SJSA1 (cell line): ENCODE data around the gene AHCYL1. TPM values are rescaled to one million over a fixed set of nuclear protein-coding genes. Genes with fewer than 3 reads are reported as not detected.

Source experiments
- DNase-seq, 2 experiments: peaks; one replicate each; pipeline ENCODE4 v3.0.0-alpha.2; 2015 to 2020; ENCODE audit warnings: low spot score in 2 of 2, low read depth in 1 of 2
- H3K27ac ChIP-seq: fragments of 250-450 bp; sonication (Bioruptor Pico); 2 replicates; pipeline ENCODE4 v1.5.1; 2020; ENCODE audit warnings: mild to moderate bottlenecking, moderate library complexity
- H3K27me3 ChIP-seq: fragments of 250-450 bp; sonication (Bioruptor Pico); replicated peaks from 2 replicates; pipeline ENCODE4 v1.5.1; 2020; ENCODE audit warnings: mild to moderate bottlenecking, moderate library complexity
- H3K36me3 ChIP-seq: fragments of 250-450 bp; sonication (Bioruptor Pico); 2 replicates; pipeline ENCODE4 v1.5.1; 2020; ENCODE audit warnings: mild to moderate bottlenecking
- H3K4me1 ChIP-seq: fragments of 250-450 bp; sonication (Bioruptor Pico); replicated peaks from 2 replicates; pipeline ENCODE4 v1.6.1; 2021; ENCODE audit warnings: mild to moderate bottlenecking
- H3K4me3 ChIP-seq: fragments of 250-450 bp; sonication (Bioruptor Pico); 2 replicates; pipeline ENCODE4 v1.5.1; 2020; ENCODE audit warnings: mild to moderate bottlenecking
- H3K9me3 ChIP-seq: fragments of 250-450 bp; sonication (Bioruptor Pico); replicated peaks from 2 replicates; pipeline ENCODE4 v1.5.1; 2020; ENCODE audit warnings: mild to moderate bottlenecking
- total RNA-seq: library from RNA; depleted of rRNA; stranded (reverse); fragments of >200 nt; shearing (Covaris generic); gene quantifications from 2 replicates; pipeline ENCODE4 v1.2.3, GENCODE V29; 2014

The AHCYL1 gene
- total RNA-seq, 1 experiment from 2014 or later = 44.9 TPM

DNA sequence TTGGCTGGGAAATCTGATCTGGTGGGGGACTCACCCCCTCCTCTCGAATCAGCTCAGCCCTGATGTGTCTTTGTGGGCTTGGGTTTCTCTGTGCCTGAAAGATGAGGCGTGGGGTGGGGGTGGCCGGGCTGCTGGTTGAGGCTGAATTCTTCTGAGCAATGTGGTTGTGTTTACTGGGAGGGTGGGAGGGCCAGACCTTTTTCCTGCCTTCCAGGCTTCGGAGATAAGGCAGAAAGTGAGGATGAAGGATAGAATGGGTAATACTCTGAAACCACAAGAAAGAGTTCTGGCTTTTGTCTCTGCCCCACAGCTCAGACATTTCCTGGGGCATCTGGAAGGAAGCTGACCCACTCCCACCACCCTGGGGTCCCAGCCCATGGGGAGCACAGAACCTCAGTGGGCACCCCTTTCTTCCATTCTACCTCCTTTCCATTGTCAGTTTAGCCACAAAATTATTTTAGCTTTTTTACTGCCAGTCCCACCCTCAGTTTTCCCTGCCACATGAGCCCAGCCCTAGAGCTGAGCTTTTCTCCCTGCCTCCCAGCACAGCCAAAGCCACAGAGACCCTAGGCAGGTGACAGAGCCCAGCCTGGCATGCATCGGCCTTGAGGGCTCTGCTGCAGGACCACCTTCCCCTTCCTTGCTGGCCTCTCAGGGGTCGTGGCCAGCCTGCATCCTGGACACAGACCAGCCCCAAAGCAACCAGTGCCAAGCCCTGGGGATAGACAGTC, 74.7 kb downstream of the AHCYL1 start:
- H3K27me3 ChIP-seq = no peaks in the 10 kb centered on the region
- no peaks in the 10 kb centered on the region for H3K4me1 ChIP-seq
- no peak overlapping the region for H3K4me3 ChIP-seq
- H3K27ac ChIP-seq = no peak overlapping the region
- H3K36me3 ChIP-seq = peaks cover 45% of the 10 kb centered on the region
- no peak for DNase-seq
- no peaks in the 10 kb centered on the region for H3K9me3 ChIP-seq

DNA sequence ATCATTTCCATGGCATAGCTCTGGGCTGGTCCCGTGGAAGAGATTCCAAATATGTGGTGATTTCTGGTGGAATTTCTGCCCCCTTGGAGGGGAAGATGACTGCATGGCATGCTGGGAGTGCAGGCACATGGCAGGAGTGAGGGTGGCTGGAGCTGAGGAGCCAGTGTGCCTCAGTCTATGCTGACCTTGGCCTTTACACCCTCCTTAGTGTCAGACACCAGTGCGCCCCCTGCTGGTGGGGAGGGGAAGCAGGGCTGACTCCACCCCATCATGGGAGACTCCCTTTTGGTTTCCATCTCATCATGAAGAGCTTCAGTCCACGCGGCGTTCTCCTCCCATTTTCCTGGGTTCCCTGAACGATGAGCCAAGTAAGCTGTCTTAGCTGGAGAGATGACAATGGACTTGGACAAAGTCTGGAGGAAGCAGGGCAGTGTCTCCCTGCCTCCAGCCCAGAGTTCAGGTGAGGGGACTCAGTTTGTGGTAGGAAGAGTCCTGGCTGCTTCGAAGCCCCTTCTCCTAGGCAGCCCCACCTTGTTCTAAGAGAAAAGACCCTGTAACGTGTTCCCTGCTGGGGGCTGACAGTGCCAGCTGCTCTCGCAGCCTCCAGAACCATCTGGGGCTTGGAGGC, 75.6 kb downstream of the AHCYL1 start:
- H3K27ac ChIP-seq = no peak overlapping the region
- peak; percentile 24 to 66 for DNase-seq
- H3K9me3 ChIP-seq = no peaks in the 10 kb centered on the region
- no peaks in the 10 kb centered on the region for H3K4me1 ChIP-seq
- no peaks in the 10 kb centered on the region for H3K27me3 ChIP-seq
- H3K4me3 ChIP-seq = no peak overlapping the region
- peaks cover 36% of the 10 kb centered on the region for H3K36me3 ChIP-seq

DNA sequence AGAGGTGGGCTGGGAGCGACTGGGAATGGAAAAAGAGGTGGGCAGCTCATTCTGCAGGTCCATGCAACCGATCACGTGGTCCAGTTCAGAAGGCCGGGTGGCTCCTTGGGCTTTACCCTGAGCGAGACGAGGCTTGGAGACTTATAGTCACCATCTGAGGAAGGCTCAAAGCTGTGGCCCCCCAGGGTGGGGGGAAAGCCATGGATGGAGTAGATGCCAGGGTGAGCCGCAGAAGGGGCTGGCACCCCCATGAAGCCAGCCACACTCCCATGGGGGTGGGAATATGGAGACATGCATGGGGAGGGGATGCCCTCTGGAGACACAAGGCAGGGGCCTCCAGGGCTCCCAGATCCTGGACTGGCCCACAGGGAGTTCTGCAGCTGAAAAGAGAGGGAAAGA, 76.1 kb downstream of the AHCYL1 start:
- Histone ChIP-seq H3K9me3 (no peaks in the 10 kb centered on the region), H3K4me1 (no peaks in the 10 kb centered on the region), H3K27ac (no peak overlapping the region), H3K36me3 (peaks cover 31% of the 10 kb centered on the region), H3K4me3 (no peak overlapping the region), H3K27me3 (no peaks in the 10 kb centered on the region)
- DNase-seq = no peak

DNA sequence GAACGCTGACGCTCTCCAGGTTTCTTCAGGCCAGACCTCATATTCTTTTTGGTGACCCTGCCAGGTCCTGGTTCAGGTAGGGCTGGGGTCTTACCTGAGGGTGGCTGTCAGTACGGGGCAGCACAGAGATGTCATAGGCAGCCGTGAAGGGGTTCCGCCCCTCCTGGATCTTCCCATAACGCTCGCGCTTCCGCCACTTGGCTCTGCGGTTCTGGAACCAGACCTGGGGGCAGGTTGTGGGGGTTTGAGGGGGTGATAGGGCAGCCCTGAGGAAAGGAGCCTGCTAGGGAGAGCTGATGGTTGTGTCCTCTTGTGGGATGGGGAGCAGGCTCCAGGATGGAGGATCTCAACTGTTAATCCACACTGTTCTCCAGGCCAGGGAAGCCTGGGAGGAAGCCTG, 76.8 kb downstream of the AHCYL1 start:
- H3K27me3 ChIP-seq = no peaks in the 10 kb centered on the region
- no peaks in the 10 kb centered on the region for H3K9me3 ChIP-seq
- no peak overlapping the region for H3K27ac ChIP-seq

DNA sequence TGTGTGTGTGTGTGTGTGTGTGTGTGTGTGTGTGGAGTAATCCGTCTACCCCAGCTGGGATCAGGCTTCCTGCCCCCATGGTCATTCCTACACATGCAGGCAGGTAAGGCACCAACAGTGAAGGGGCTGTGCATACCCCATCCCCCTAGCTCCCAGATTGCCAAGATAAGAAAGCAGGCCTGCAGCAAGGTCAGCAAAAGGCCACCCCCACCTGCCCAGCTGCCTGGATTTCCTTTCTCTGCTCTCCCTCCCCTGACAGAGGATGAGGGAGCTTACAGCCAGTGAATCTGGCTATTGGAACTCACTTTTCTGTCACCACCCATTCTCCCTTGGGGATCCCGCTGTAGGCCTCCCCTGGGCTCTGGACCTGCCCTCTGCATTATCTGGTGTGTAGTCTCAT, 78.0 kb downstream of the AHCYL1 start:
- H3K27me3 ChIP-seq = no peaks in the 10 kb centered on the region
- no peak overlapping the region for H3K4me3 ChIP-seq
- DNase-seq = no peak
- no peaks in the 10 kb centered on the region for H3K4me1 ChIP-seq
- no peaks in the 10 kb centered on the region for H3K9me3 ChIP-seq
- H3K36me3 ChIP-seq = peaks cover 12% of the 10 kb centered on the region
- no peak overlapping the region for H3K27ac ChIP-seq

More for the DNA sequence above, 76.8 kb downstream of the AHCYL1 start:
- H3K4me3 ChIP-seq = no peak overlapping the region
- H3K4me1 ChIP-seq = no peaks in the 10 kb centered on the region
- H3K36me3 ChIP-seq = peaks cover 24% of the 10 kb centered on the region
- DNase-seq = no peak

DNA sequence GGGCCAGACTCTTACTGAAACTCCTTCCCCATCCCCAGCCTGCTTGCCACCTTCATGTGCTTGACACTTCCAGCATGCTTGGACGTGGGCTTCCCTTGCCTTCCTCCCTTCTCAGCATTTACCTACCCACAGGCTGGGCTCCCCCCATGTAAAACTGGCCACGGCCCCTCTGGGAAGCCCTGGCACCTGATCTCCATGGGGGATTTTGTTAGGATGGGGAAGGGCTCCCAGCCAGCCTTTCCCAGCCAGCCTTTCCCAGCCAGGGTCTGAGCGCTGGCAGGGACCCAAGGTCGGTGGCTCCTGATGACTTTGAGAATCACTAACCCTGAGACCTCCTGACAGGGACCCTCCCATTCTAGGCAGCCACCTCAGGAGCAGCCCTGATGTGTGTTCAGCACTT, 79.2 kb downstream of the AHCYL1 start:
- DNase-seq = no peak
- no peaks in the 10 kb centered on the region; the same call in 1 of the 2 replicates for H3K9me3 ChIP-seq
- H3K36me3 ChIP-seq = peaks cover 5% of the 10 kb centered on the region
- H3K4me1 ChIP-seq = no peaks in the 10 kb centered on the region
- H3K27me3 ChIP-seq = no peaks in the 10 kb centered on the region
- H3K27ac ChIP-seq = no peak overlapping the region
- no peak overlapping the region for H3K4me3 ChIP-seq

DNA sequence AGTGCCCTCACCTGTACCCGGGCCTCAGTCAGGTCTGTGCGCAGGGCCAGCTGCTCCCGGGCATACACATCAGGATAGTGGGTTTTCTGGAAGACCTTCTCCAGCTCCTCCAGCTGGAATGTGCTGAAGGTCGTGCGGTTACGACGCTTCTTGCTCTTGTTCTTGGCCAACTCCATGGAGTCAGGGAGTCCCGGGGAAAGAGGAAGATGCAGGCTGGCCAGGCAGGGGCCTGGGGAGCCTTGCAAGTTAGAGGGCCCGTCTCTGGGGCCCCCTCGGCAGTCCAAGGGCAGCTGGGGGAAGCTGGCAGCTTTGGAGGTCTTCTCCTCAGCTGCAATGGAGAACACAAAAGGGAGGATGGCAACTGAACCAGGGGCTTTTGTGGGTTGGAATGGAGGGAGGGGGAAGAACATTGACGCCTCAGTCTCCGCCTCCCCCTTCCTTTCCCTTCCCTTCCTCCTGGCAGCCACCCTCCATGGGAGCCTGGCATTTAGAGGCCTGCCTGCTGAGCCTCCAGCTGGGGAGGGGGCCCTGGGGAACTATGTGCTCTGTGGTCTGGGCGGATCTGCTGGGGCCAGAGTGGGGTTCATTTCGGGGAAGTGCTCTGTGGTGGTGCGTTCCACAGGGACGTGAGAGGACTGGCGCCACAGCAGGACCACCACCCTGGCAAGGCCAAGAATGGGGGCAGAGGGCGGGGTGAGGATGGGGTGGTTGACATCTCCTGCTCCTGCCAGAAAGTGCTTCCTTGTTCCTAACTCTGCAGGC, 80.2 kb downstream of the AHCYL1 start:
- no peak overlapping the region for H3K27ac ChIP-seq
- H3K9me3 ChIP-seq = no peaks in the 10 kb centered on the region; the same call in 1 of the 2 replicates
- no peak for DNase-seq
- no peaks in the 10 kb centered on the region for H3K27me3 ChIP-seq
- H3K36me3 ChIP-seq = peaks cover 5% of the 10 kb centered on the region
- H3K4me1 ChIP-seq = no peaks in the 10 kb centered on the region
- H3K4me3 ChIP-seq = no peak overlapping the region

DNA sequence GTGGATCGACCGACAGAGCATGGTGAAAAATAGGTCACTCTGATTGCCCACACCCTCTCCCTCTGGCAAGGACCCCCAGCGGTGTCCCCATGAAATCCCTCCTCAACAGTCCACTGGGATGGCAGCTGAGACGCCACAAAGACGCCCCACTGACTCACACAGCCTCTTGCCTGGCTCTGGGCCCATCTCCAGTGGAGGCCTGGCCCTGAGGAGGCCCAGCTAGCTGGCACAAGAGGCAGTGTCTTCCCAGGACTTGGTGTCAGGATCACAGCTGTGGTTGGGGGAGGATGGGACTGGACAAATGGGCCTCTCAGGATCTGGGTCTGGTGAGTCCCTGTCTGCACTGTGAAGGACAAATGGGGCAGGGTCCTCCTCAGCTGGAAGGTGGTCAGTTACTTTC, 81.3 kb downstream of the AHCYL1 start:
- no peak overlapping the region for H3K27ac ChIP-seq
- no peak overlapping the region for H3K4me3 ChIP-seq
- DNase-seq = no peak
- H3K27me3 ChIP-seq = no peaks in the 10 kb centered on the region
- no peaks in the 10 kb centered on the region for H3K4me1 ChIP-seq
- no peaks in the 10 kb centered on the region; the same call in 1 of the 2 replicates for H3K9me3 ChIP-seq
- no peaks in the 10 kb centered on the region for H3K36me3 ChIP-seq

DNA sequence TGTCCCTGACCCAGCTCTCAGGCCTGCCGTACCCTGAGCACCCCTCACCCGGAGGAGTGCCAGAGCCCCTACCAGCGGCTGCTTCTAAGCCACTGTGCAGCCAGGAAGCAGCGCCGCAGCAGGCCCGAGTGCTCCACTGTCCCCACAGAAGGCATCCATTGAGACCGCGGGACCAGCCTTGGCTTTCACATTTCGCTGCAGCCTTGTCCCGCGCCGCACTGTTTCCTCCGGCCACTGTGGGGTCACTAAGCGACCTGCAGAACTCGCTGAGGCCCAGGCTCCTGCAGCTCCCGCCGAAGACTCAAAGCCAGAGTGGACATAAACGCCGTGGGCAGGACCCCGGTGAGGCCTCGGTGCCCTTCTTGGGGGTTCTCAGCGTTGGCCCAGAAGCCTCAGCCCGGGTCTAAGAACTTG, 82.9 kb downstream of the AHCYL1 start:
- no peak overlapping the region for H3K27ac ChIP-seq
- no peak overlapping the region for H3K4me3 ChIP-seq
- H3K4me1 ChIP-seq = no peaks in the 10 kb centered on the region
- H3K9me3 ChIP-seq = no peaks in the 10 kb centered on the region; the same call in 1 of the 2 replicates
- H3K27me3 ChIP-seq = peaks cover 4% of the 10 kb centered on the region; the same call in 1 of the 2 replicates
- DNase-seq = no peak
- H3K36me3 ChIP-seq = no peaks in the 10 kb centered on the region

DNA sequence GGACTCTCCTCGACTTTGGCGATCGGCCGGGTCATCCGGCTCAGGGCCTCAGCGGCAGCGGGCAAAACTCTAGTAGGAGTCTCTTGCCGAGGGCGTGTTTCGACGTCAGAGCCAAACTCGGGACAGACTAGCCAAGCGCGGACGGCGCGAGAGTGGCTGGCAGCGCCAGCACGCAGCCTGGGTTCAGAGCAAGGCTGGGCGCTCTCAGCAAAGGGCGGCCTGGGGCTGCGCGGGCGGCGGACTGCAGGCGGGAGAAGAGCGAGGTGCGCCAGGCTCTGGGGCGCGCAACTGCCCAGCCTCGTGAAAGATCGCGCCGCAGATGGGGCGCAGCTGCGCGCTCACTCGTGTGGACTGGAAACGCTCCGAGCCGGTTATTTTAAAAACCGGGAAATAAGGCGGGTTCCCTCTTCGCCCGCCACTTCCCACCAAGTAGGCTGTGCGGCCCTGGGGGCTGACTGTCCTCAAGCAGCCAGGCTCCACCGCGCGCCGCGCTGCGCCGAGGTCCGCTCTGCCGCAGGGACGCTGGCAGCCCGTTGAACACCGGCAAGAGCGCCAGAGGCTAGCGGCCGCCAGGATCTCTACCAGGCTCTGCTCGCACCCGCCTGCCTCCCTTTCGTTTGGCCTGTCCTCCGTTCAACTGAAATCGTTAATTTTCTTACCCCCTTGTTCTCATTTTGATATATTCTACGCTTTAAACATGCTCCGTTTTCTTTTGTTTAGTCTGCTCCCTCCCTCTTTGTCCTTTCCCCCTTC, 83.5 kb downstream of the AHCYL1 start:
- no peak overlapping the region for H3K27ac ChIP-seq
- H3K4me3 ChIP-seq = no peak overlapping the region
- H3K27me3 ChIP-seq = peaks cover 8% of the 10 kb centered on the region; the same call in 1 of the 2 replicates
- no peaks in the 10 kb centered on the region for H3K4me1 ChIP-seq
- H3K9me3 ChIP-seq = no peaks in the 10 kb centered on the region; the same call in 1 of the 2 replicates
- H3K36me3 ChIP-seq = no peaks in the 10 kb centered on the region
- DNase-seq = no peak

DNA sequence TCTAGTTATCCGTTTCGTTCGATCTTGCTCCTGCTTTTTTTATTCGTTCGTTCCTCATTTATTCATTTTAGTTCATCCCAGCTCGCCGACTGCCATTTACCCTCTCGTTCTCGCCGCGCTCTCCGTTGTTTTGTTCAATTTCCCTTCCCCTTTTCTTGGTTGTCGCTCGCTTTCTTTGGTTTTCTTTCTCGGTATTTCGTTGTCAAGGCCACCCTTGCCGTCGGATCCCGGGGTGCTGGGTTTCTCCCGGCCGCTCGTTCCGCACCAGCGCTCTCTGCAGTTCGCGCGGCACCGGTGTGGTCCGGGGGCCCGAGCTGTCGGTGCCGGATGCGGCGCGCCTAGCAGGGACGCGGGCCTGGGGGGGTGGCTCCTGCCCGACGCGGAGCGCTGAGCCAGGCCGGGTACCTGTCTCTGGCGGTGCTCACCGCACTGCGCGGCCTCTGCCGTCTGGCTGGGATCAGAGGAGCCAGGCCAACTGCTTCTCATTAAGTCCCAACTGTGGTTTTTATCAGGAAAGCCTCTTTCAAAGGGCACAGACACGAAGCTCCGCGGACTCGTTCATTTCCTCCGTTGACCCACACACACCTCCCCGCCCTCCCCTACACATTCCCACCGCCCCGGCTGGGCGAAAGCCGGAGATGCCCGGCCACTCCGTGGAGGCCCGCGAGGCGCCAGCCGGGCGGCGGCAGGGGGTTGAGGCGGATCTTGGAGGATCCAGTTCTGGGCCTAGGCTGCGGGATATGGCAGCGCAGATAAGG, 84.3 kb downstream of the AHCYL1 start:
- Histone ChIP-seq H3K9me3 (no peaks in the 10 kb centered on the region; the same call in 1 of the 2 replicates), H3K27me3 (peaks cover 8% of the 10 kb centered on the region; the same call in 1 of the 2 replicates), H3K4me1 (no peaks in the 10 kb centered on the region), H3K4me3 (no peak overlapping the region), H3K27ac (no peak overlapping the region), H3K36me3 (no peaks in the 10 kb centered on the region)
- DNase-seq = no peak

DNA sequence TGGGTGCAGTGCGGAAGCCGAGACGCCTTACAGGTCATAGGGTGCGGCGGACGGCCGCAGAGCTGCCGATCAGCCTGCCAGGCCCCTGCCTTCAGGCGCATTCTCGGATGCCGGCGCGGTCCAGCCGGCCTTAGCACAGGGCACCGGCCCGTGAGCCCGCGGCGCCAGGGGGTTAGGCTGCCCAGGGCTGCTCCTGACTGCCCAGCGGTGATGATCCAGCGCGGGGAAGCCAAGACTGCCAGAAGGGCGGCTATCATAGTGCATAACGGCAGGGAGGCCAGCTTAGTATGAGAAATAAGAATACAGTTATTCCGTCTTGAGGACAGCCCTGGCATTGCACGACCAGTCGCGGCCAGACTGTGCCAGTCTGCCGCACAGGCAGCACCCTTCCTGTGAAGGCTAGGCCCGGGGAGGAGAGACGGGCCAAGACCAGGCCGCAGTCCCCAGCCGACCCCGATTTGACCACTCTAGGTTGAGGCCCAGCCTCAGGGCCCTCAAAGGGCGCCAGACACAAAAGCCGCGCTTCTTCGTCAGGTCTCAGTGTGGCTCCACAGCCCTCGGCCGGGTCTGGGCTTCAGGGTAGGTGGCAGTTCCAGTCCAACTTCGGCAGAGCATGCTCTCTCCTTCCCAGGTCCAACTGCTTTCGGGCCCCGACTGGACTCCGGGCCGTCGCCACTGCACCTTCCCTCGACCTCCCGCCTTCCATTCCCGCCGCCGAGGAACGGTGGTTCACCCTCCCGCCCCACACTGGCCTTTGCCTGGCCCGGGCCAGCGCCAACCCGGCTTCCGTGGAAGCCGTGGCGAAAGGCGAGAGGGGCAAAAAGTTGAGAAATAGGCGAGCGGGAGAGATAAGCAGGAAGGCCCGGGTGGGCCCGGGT, 85.1 kb downstream of the AHCYL1 start:
- Histone ChIP-seq H3K4me3 (no peak overlapping the region), H3K27me3 (peaks cover 8% of the 10 kb centered on the region; the same call in 1 of the 2 replicates)

More for the DNA sequence above, 85.1 kb downstream of the AHCYL1 start:
- DNase-seq = no peak
- Histone ChIP-seq H3K9me3 (no peaks in the 10 kb centered on the region; the same call in 1 of the 2 replicates), H3K4me1 (no peaks in the 10 kb centered on the region), H3K36me3 (no peaks in the 10 kb centered on the region), H3K27ac (no peak overlapping the region)
